ENCODE measurements around the gene POMT2.
"Not testable (repeated sequence)": the region's sequence is repeated elsewhere in the genome, so short reads cannot be mapped to it uniquely, and the experiment has no call there.

POMT2 gene

GRCh38 chr14:77324816-77325745, 4.4 kb upstream of the POMT2 start:
- no peak overlapping the region for H3K4me3 ChIP-seq
- H3K27ac ChIP-seq: no peak overlapping the region

GRCh38 chr14:77324289-77324688, 3.6 kb upstream of the POMT2 start:
- H3K27ac ChIP-seq: no peak overlapping the region
- H3K4me3 ChIP-seq: no peak overlapping the region

- Histone ChIP-seq H3K27ac (no peak overlapping the region), H3K4me3 (no peak overlapping the region)
Observed at GRCh38 chr14:77323571-77323970, 2.9 kb upstream of the POMT2 start.

- Histone ChIP-seq H3K4me3 (no peak overlapping the region), H3K27ac (no peak overlapping the region)
Observed at GRCh38 chr14:77322951-77323350, 2.3 kb upstream of the POMT2 start.

GRCh38 chr14:77322250-77322902, 1.7 kb upstream of the POMT2 start:
- Histone ChIP-seq H3K27ac (peak overlapping the region in 15 of 21 experiments; percentile 90 to 99 (median 96)), H3K4me3 (peak overlapping the region in 5 of 7 experiments; percentile 86 to 93 (median 90))

- Histone ChIP-seq H3K4me3 (no peak overlapping the region), H3K27ac (peak overlapping the region in 5 of 21 experiments; percentile 3 to 97 (median 92))
Observed at GRCh38 chr14:77319422-77319821, 1.3 kb downstream of the POMT2 start.

GRCh38 chr14:77318756-77319155, 1.9 kb downstream of the POMT2 start:
- H3K4me3 ChIP-seq, H3K27ac ChIP-seq: not testable (repeated sequence)

- Histone ChIP-seq H3K4me3 (no peak overlapping the region), H3K27ac (peak overlapping the region in 1 of 21 experiments; percentile 55)
Observed at GRCh38 chr14:77318006-77318553, 2.6 kb downstream of the POMT2 start.

GRCh38 chr14:77316872-77317301, 3.8 kb downstream of the POMT2 start:
- no peak overlapping the region for H3K4me3 ChIP-seq
- peak overlapping the region in 4 of 21 experiments; percentile 16 to 56 (median 38) for H3K27ac ChIP-seq

- H3K4me3 ChIP-seq: no peak overlapping the region
- H3K27ac ChIP-seq: peak overlapping the region in 5 of 21 experiments; percentile 1 to 63 (median 55)
Observed at GRCh38 chr14:77316195-77316505, 4.5 kb downstream of the POMT2 start.

- Histone ChIP-seq H3K27ac (peak overlapping the region in 15 of 21 experiments; percentile 18 to 80 (median 60)), H3K4me3 (no peak overlapping the region)
Observed at GRCh38 chr14:77314539-77315457, 5.9 kb downstream of the POMT2 start.

GRCh38 chr14:77314043-77314442, 6.6 kb downstream of the POMT2 start:
- Histone ChIP-seq H3K4me3 (no peak overlapping the region), H3K27ac (peak overlapping the region in 17 of 21 experiments; percentile 21 to 80 (median 60))

GRCh38 chr14:77313371-77313770, 7.3 kb downstream of the POMT2 start:
- Histone ChIP-seq H3K27ac (peak overlapping the region in 18 of 21 experiments; percentile 21 to 80 (median 60)), H3K4me3 (no peak overlapping the region)

GRCh38 chr14:77311217-77311616, 9.5 kb downstream of the POMT2 start:
- peak overlapping the region in 1 of 21 experiments; percentile 8 for H3K27ac ChIP-seq
- H3K4me3 ChIP-seq: no peak overlapping the region

GRCh38 chr14:77310026-77310425, 10.7 kb downstream of the POMT2 start:
- no peak overlapping the region for H3K27ac ChIP-seq

GRCh38 chr14:77309131-77309530, 11.6 kb downstream of the POMT2 start:
- H3K27ac ChIP-seq: no peak overlapping the region

More at GRCh38 chr14:77310026-77310425, 10.7 kb downstream of the POMT2 start:
- no peak overlapping the region for H3K4me3 ChIP-seq

GRCh38 chr14:77306851-77307496, 13.7 kb downstream of the POMT2 start:
- H3K27ac ChIP-seq: peak overlapping the region in 16 of 21 experiments; percentile 12 to 72 (median 44)

More at GRCh38 chr14:77309131-77309530, 11.6 kb downstream of the POMT2 start:
- H3K4me3 ChIP-seq: no peak overlapping the region

GRCh38 chr14:77306416-77306815, 14.3 kb downstream of the POMT2 start:
- Histone ChIP-seq H3K4me3 (no peak overlapping the region), H3K27ac (peak overlapping the region in 15 of 21 experiments; percentile 1 to 72 (median 46))

More at GRCh38 chr14:77306851-77307496, 13.7 kb downstream of the POMT2 start:
- no peak overlapping the region for H3K4me3 ChIP-seq

GRCh38 chr14:77305696-77306095, 15.0 kb downstream of the POMT2 start:
- Histone ChIP-seq H3K4me3 (no peak overlapping the region), H3K27ac (peak overlapping the region in 5 of 21 experiments; percentile 1 to 68 (median 41))
